ENCODE measurements around the gene ASIC4.

ASIC4 gene
- total RNA-seq = 0.04 to 0.06 reads per million in 2 experiments

GRCh38 chr2:219514196-219514761, at the start of gene ASIC4:
Gene ASIC4, plus strand, starts transcription at chr2:219514482. Its CDS starts 243 bp downstream, at chr2:219514725.
- no peak for DNase-seq (ENCODE audit: low read depth)

DNA sequence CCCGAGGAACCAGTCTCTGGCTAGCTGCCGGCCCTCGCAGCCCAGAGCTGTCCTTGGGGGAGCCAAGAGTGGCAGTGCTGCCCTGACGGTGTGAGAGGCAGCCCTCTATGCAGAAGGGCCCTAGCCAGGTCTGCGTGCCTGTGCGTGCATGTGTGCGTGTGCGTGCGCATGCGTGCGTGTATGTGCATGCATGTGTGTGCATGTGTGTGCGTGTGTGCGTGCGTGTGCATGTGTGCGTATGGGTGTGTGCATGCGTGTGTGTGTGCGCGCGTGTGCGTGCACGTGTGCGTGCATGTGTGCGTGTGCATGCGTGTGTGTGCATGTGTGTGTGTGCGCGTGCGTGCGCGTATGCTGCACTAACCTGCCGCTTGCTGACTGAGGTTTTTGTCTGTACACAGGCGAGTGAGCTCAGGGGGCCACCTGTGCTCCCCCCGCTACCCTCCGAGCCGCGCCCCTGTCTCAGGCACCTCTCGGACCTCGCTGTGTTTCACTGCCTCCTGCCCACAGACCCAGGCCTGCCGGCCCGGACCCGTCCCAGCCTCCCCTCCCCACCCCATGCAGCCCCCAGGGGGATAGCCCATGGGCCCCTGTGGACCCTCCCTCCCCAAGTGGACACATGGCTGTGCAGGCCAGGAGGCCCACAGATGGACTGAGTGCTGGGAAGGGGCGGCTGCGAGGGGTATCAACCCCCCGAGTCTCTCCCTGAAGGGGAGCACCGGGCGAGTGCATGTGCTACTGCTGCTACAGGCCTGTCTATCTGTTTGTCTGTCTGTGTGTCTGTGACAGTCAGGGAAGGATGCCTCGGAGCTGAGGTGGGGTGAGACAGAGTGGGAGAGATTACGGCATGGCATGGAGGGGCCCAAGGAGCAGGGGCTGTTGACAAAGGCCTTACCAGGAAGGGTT, 48.4 kb upstream of the ASIC4 start:
- no peak for DNase-seq (ENCODE audit: low read depth)

DNA sequence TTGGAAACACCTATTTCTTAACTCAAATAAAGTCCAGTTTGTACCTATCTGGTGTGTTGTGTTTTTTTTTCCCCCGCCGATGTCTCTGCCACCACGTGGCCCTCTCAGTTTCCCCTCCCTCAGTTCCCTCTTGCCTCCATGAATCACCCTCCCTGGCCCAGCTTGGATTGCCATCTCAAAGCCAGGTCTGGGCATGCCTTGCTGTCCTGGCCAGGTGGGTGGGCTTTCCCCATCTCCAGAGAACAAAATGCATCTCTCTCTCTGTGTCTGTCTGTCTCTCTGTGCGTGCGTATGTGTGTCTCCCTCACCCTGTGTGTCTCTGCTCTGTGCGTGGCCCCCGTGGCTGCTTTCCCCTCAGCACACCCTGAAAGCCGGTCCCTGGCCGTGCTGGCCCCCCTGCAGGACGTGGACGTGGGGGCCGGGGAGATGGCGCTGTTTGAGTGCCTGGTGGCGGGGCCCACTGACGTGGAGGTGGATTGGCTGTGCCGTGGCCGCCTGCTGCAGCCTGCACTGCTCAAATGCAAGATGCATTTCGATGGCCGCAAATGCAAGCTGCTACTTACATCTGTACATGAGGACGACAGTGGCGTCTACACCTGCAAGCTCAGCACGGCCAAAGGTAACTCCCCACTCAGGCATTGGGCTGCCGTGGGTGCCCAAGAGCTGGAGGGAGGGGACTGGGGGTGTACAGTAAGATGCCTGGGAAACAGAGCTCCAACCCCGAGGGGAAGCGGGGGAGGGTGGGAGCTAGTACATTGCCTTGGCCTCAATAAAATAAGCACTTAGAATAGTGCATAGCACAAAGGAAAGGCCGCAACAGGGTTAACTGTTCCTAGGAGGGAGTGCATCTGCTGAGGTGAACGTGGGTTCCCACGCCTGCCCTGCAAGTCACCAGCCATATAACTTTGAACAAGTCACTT, 47.2 kb upstream of the ASIC4 start:
- no peak for DNase-seq (ENCODE audit: low read depth)

DNA sequence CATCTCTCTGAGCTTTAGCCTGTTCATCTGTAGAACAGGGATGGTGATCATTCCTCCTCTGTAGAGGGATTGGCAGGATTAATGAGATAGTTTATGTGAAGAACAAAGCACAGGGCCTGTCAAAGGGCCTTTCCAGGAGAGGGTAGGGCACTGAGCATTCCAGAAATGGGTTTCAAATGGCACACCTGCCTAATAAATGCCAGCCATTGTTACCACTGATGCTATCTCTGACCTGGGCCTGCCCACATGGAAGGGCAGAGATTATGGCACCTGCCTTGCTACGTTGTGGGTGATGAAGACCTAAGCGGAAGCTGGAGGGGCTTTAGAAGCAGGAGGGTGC, 46.6 kb upstream of the ASIC4 start:
- DNase-seq (ENCODE audit: low read depth) = no peak

DNA sequence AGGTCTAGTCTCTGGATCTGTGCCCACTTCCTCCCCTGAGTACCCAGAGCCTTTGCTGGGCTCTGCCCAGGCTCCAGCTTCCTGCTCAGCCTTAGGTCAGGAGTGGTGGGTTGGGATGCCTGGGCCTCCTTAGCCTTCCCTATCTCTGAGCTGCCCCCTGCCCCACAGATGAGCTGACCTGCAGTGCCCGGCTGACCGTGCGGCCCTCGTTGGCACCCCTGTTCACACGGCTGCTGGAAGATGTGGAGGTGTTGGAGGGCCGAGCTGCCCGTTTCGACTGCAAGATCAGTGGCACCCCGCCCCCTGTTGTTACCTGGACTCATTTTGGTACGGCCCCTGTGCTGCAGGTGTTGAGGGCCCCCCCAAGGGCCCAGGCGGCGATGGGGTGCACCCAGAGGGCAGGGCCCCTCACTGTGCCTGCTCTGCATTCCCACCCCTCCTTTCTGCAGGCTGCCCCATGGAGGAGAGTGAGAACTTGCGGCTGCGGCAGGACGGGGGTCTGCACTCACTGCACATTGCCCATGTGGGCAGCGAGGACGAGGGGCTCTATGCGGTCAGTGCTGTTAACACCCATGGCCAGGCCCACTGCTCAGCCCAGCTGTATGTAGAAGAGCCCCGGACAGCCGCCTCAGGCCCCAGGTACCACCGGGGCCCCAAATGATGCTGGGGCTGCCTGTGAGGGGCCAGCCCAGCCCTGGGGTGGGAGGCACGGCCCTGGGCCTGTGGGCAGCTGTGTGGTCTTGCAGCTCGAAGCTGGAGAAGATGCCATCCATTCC, 45.7 kb upstream of the ASIC4 start:
- no peak for DNase-seq (ENCODE audit: low read depth)

GRCh38 chr2:219469186-219469724, 45.0 kb upstream of the ASIC4 start:
- DNase-seq (ENCODE audit: low read depth) = no peak

GRCh38 chr2:219470429-219470828, 43.9 kb upstream of the ASIC4 start:
- no peak for DNase-seq (ENCODE audit: low read depth)

- no peak for DNase-seq (ENCODE audit: low read depth)
Measured at GRCh38 chr2:219471476-219472371, 42.6 kb upstream of the ASIC4 start.

GRCh38 chr2:219472629-219473187, 41.6 kb upstream of the ASIC4 start:
- no peak for DNase-seq (ENCODE audit: low read depth)

- no peak for DNase-seq (ENCODE audit: low read depth)
Measured at GRCh38 chr2:219473511-219473910, 40.8 kb upstream of the ASIC4 start.

- no peak for DNase-seq (ENCODE audit: low read depth)
Measured at GRCh38 chr2:219474285-219475060, 39.8 kb upstream of the ASIC4 start.

DNA sequence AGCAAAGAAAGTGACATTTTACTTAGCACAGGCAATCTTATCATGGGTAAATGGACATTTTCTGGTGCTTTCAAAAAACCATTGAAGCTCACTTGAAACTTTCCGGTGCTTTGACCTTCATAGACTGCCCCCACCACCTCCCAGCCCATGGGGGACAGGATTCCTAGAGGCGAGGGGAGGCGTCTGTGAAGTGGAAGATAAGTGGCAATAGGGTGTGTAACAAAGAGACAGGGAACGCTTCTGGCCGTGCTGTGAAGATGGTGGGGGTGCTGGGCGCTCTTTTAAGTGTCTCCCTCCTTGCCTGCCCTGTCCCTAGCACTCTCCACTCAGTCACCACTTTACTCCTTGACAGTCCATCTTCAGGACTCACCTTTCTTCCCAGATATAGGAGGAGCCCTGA, 39.0 kb upstream of the ASIC4 start:
- DNase-seq (ENCODE audit: low read depth) = no peak

DNA sequence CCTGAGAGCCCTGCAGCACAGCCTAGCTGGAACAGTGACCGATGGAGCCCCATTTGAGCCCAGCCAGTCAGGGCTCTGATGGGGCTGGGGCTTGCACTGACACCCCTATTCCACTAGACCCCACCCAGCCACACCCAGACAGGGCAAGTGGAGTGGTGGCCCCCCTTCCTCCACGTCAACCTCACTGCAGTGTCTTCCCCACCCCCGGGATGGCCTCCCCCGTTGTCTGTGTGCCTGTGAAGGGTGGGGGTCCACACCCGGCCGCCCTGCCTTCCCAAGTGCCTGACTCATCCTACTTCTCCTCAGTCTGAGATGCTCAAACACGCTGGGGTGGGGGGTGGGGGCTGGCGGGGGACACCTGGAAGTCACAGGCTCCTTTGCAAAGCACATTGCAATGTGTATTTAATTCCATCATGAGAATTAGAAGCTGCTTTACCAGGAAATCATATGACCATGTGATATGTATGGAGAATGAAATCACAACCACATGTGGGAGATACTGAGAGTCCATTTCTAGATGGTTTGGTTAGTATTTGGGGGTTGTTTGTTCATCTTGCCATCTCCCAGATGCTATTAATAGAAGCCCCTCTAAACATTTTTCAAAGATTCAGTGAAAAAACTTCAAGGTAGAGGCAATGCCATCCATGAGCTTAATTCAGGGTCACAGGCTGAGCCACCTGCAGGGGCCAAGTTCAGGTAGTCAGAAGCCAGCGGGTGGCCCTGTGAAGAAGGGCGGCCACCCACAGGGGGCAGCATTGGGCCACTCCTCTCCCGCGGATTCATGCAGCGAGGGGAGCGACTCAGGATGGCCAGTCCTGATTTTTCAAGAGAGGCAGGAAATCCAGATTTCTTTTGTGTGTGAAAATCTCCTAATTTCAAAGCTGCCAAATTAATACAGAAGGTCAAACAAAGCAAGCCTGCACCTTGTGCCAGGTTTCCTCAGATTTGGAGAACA, 38.3 kb upstream of the ASIC4 start:
- DNase-seq (ENCODE audit: low read depth) = peak; percentile 34

- DNase-seq (ENCODE audit: low read depth) = no peak
Measured at GRCh38 chr2:219476652-219477151, 37.6 kb upstream of the ASIC4 start.

DNA sequence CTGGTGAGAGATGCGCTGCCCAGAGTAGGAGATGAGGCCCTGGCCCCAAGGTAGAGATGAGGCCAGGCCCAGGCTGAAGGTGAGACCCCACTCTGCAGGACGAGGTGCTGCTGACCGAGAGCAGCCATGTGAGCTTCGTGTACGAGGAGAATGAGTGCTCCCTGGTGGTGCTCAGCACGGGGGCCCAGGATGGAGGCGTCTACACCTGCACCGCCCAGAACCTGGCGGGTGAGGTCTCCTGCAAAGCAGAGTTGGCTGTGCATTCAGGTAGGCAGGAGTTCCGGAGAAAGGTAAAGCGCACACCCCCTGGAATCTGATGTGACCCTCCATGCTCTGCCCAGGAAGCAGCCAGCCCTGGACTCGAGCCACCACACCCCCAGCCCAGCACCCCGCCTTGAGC, 37.1 kb upstream of the ASIC4 start:
- DNase-seq (ENCODE audit: low read depth) = no peak

DNA sequence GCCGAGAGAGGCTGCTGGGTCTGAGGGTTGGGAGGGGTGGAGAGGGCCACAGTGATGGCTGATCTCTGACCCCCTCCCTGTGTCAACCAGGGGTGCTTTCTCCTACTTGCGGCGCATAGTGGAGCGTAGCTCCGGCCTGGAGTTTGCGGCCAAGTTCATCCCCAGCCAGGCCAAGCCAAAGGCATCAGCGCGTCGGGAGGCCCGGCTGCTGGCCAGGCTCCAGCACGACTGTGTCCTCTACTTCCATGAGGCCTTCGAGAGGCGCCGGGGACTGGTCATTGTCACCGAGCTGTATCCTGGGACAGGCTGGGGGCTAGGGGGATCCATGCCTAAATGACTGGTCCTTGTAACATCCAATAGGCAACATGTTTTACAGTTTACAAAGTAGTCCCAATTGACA, 36.5 kb upstream of the ASIC4 start:
- DNase-seq (ENCODE audit: low read depth) = no peak

DNA sequence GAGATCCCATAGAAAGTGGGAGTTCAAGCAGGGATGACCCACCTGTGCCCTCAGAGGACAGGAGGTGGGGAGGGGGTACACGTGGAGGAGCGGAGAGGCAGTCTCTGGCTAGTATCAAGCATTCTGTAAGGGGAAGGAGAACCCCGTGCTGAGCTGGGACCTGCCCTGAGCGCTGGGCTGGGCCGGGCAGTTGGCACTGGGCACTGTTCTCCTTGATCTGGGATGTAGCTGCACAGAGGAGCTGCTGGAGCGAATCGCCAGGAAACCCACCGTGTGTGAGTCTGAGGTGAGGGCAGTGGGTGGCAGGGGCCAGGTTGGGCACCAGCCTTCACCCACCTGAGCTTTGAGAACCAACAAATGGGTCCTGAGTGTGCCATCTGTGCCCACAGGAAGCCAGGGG, 35.4 kb upstream of the ASIC4 start:
- DNase-seq (ENCODE audit: low read depth) = no peak

- no peak for DNase-seq (ENCODE audit: low read depth)
Measured at GRCh38 chr2:219480004-219480403, 34.3 kb upstream of the ASIC4 start.

All from T follicular helper cell (primary cell).